Caki2 (cell line): ENCODE results near the gene SFMBT2. TPM values are rescaled to one million over a fixed set of nuclear protein-coding genes. Genes with fewer than 3 reads are reported as not detected.

Experiments used
- DNase-seq: peaks from one replicate; pipeline ENCODE4 v3.0.0-alpha.2; 2015; ENCODE audit warnings: low read depth
- in situ Hi-C: cut with HindIII; loops from 2 replicates; pipeline ENCODE4 v1.10.0; 2016; ENCODE audit warnings: low sequenced_read_pairs, low pct_unique_long_range_greater_than_20kb, mixed read lengths
- total RNA-seq: library from RNA; depleted of rRNA; stranded (reverse); fragments of >200 nt; shearing (Covaris generic); gene quantifications from 2 replicates; pipeline ENCODE4 v1.2.3, GENCODE V29; 2014; ENCODE audit warnings: low replicate concordance

Gene SFMBT2
- total RNA-seq, 1 experiment from 2014 or later = 0.24 TPM

GRCh38 chr10:7296648-7297047, 114.2 kb downstream of the SFMBT2 start:
- no peak for DNase-seq
- in situ Hi-C loops = no loop called here

- in situ Hi-C loops = no loop called here
- no peak for DNase-seq
These were observed 114.8 kb downstream of the SFMBT2 start for GRCh38 chr10:7296076-7296475.

GRCh38 chr10:7293378-7293920, 117.4 kb downstream of the SFMBT2 start:
- DNase-seq = no peak
- in situ Hi-C loops = no loop called here

- no peak for DNase-seq
- in situ Hi-C loops = no loop called here
These were observed 119.2 kb downstream of the SFMBT2 start for GRCh38 chr10:7291487-7292270.

- in situ Hi-C loops = no loop called here
- no peak for DNase-seq
These were observed 122.7 kb downstream of the SFMBT2 start for GRCh38 chr10:7288060-7288690.

GRCh38 chr10:7287377-7287776, 123.5 kb downstream of the SFMBT2 start:
- in situ Hi-C loops = no loop called here
- no peak for DNase-seq

GRCh38 chr10:7285522-7286322, 125.1 kb downstream of the SFMBT2 start:
- DNase-seq = no peak
- in situ Hi-C loops = no loop called here

- in situ Hi-C loops = no loop called here
- no peak for DNase-seq
These were observed 127.6 kb downstream of the SFMBT2 start for GRCh38 chr10:7283246-7283645.

- in situ Hi-C loops = no loop called here
- DNase-seq = no peak
These were observed 128.4 kb downstream of the SFMBT2 start for GRCh38 chr10:7282457-7282856.

GRCh38 chr10:7281429-7281828, 129.4 kb downstream of the SFMBT2 start:
- in situ Hi-C loops = no loop called here
- no peak for DNase-seq

- in situ Hi-C loops = no loop called here
- no peak for DNase-seq
These were observed 131.5 kb downstream of the SFMBT2 start for GRCh38 chr10:7279303-7279702.

- in situ Hi-C loops = no loop called here
These were observed 133.0 kb downstream of the SFMBT2 start for GRCh38 chr10:7277867-7278266.

GRCh38 chr10:7277432-7277831, 133.4 kb downstream of the SFMBT2 start:
- DNase-seq = no peak
- in situ Hi-C loops = no loop called here

More at GRCh38 chr10:7277867-7278266, 133.0 kb downstream of the SFMBT2 start:
- DNase-seq = no peak

GRCh38 chr10:7275761-7276440, 134.9 kb downstream of the SFMBT2 start:
- no peak for DNase-seq
- in situ Hi-C loops = no loop called here

- DNase-seq = no peak
- in situ Hi-C loops = no loop called here
These were observed 136.5 kb downstream of the SFMBT2 start for GRCh38 chr10:7274293-7274692.

GRCh38 chr10:7272008-7272407, 138.8 kb downstream of the SFMBT2 start:
- in situ Hi-C loops = no loop called here
- DNase-seq = no peak

GRCh38 chr10:7269988-7270387, 140.8 kb downstream of the SFMBT2 start:
- in situ Hi-C loops = no loop called here
- no peak for DNase-seq

GRCh38 chr10:7267142-7267541, 143.7 kb downstream of the SFMBT2 start:
- no peak for DNase-seq
- in situ Hi-C loops = no loop called here
